Esophagus squamous epithelium (tissue), 4 donors: ENCODE data around the gene RUNDC3A.

ENCODE experiments used
- POLR2A ChIP-seq, 4 donors: fragments of 450-650 bp; IDR thresholded peaks; one replicate each; pipeline ENCODE4 v1.6.1; 2017; ENCODE audit warnings: antibody characterized with exemption in 4 of 4, mild to moderate bottlenecking in 4 of 4, moderate library complexity in 3 of 4
- TF ChIP-seq, protein P1 (sequence below), 6 experiments: fragments of 450-650 bp in 4 of 6; fragments of 200-600 bp in 2 of 6; sonication (generic) in 2 of 6; IDR thresholded peaks; one replicate each; pipeline ENCODE4 v1.5.1; 2016 to 2019; ENCODE audit warnings: antibody characterized with exemption in 6 of 6, mild to moderate bottlenecking in 4 of 6, moderate library complexity in 4 of 6

DNA sequence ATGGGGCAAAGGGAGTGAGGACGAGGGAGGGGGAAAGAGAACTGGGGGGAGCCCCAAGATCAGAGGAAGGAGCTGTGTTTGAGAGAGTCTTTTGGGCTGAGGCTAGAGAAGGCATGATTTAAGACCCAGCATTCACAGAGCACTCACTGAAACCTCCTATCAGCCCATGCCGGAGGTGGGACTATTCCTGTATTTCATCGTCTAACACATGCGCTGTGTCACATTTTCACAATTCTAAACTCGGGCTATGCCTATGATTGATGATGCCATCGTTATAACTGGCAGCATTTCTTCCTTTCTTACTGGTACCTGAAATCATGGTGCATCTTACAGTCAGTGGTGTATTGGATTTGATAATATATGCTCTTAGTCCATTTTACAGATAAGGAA lies 51.7 kb downstream of the RUNDC3A start:
- TF ChIP-seq, protein P1, sequence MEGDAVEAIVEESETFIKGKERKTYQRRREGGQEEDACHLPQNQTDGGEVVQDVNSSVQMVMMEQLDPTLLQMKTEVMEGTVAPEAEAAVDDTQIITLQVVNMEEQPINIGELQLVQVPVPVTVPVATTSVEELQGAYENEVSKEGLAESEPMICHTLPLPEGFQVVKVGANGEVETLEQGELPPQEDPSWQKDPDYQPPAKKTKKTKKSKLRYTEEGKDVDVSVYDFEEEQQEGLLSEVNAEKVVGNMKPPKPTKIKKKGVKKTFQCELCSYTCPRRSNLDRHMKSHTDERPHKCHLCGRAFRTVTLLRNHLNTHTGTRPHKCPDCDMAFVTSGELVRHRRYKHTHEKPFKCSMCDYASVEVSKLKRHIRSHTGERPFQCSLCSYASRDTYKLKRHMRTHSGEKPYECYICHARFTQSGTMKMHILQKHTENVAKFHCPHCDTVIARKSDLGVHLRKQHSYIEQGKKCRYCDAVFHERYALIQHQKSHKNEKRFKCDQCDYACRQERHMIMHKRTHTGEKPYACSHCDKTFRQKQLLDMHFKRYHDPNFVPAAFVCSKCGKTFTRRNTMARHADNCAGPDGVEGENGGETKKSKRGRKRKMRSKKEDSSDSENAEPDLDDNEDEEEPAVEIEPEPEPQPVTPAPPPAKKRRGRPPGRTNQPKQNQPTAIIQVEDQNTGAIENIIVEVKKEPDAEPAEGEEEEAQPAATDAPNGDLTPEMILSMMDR (IDR thresholded peaks at IDR 0.05), result no peak
- no peak for TF ChIP-seq POLR2A (IDR thresholded peaks at IDR 0.05)
